ENCODE data around the gene NPAS2.

- TF ChIP-seq FOXM1 (IDR thresholded peaks at IDR 0.05; ENCODE audit: low read depth) (no peak), MAX (IDR thresholded peaks at IDR 0.05; ENCODE audit: low read depth) (no peak), CHD2 (IDR thresholded peaks at IDR 0.05; ENCODE audit: low read length, partially characterized antibody) (no peak), CTCF (IDR thresholded peaks at IDR 0.05) (no peak), TAF1 (IDR thresholded peaks at IDR 0.05; ENCODE audit: borderline replicate concordance, low read depth, low read length) (no peak), EP300 (IDR thresholded peaks at IDR 0.05; ENCODE audit: borderline replicate concordance in 1 of 2, low read depth in 1 of 2, low read length in 1 of 2) (no peak), MXI1 (IDR thresholded peaks at IDR 0.05; ENCODE audit: low read depth, low read length) (no peak), JUND (IDR thresholded peaks at IDR 0.05) (no peak), FOSL2 (IDR thresholded peaks at IDR 0.05; ENCODE audit: borderline replicate concordance, low read depth) (no peak), YY1 (IDR thresholded peaks at IDR 0.05; ENCODE audit: low read depth) (no peak), RFX5 (IDR thresholded peaks at IDR 0.05; ENCODE audit: low read length) (no peak), EZH2phosphoT487 (IDR thresholded peaks at IDR 0.05; ENCODE audit: borderline replicate concordance, low read depth) (no peak)
Observed at GRCh38 chr2:100906131-100906530, 86.2 kb downstream of the NPAS2 start.

All from SK-N-SH (cell line).